Gastroesophageal sphincter (tissue), 3 donors: ENCODE results near the gene FBXO4.

Experiments used
- CTCF ChIP-seq, 4 experiments: fragments of 200-600 bp in 2 of 4; fragments of 450-650 bp in 2 of 4; sonication (generic) in 1 of 4; IDR thresholded peaks; one replicate each; pipeline ENCODE4 v1.5.1; 2017 to 2019; ENCODE audit warnings: antibody characterized with exemption in 4 of 4, mild to moderate bottlenecking in 2 of 4, moderate library complexity in 2 of 4
- EP300 ChIP-seq: sonication (generic); formaldehyde crosslinking; IDR thresholded peaks from one replicate; pipeline ENCODE4 v1.6.1; 2017; ENCODE audit warnings: antibody characterized with exemption, mild to moderate bottlenecking
- POLR2A ChIP-seq, 2 donors: fragments of 450-650 bp; IDR thresholded peaks; one replicate each; pipeline ENCODE4 v1.6.1; 2017; ENCODE audit warnings: antibody characterized with exemption in 2 of 2, mild to moderate bottlenecking in 2 of 2, moderate library complexity in 1 of 2
- POLR2AphosphoS5 ChIP-seq: sonication (generic); formaldehyde crosslinking; IDR thresholded peaks from one replicate; pipeline ENCODE4 v1.6.1; 2017; ENCODE audit warnings: antibody characterized with exemption

- TF ChIP-seq CTCF (IDR thresholded peaks at IDR 0.05) (no peak), EP300 (no peak), POLR2A (IDR thresholded peaks at IDR 0.05) (no peak), POLR2AphosphoS5 (no peak)
These were observed 46.2 kb upstream of the FBXO4 start for GRCh38 chr5:41878643-41879478.
